NCI-H1417 treated with DMSO at 0.1 percent for 48 hours (cell line): ENCODE measurements around the gene ZNF417.
"Not testable (repeated sequence)": the region's sequence is repeated elsewhere in the genome, so short reads cannot be mapped to it uniquely, and the experiment has no call there.

Source experiments
- DNase-seq: peaks from one replicate; lab custom pipeline; 2025; lab: John Stamatoyannopoulos, UW

ZNF417 gene

GRCh38 chr19:57887195-57887941, 29.0 kb downstream of the ZNF417 start:
- DNase-seq: no peak

- DNase-seq: no peak
Observed at GRCh38 chr19:57886046-57886445, 30.3 kb downstream of the ZNF417 start.

GRCh38 chr19:57873883-57874799, 42.3 kb downstream of the ZNF417 start:
- not testable (repeated sequence) for DNase-seq

GRCh38 chr19:57872450-57872849, 43.9 kb downstream of the ZNF417 start:
- DNase-seq: no peak

- no peak for DNase-seq
Observed at GRCh38 chr19:57870225-57870624, 46.2 kb downstream of the ZNF417 start.

- not testable (repeated sequence) for DNase-seq
Observed at GRCh38 chr19:57869655-57870054, 46.7 kb downstream of the ZNF417 start.

GRCh38 chr19:57867868-57868492, 48.4 kb downstream of the ZNF417 start:
- no peak for DNase-seq
